Measurements from ENCODE around the gene LRIT2. TPM values are rescaled to one million over a fixed set of nuclear protein-coding genes. Genes with fewer than 3 reads are reported as not detected.

LRIT2 gene
- total RNA-seq, 1 donor: not detected

GRCh38 chr10:84200537-84201243, 24.7 kb downstream of the LRIT2 start:
- H2AFZ ChIP-seq (ENCODE audit: low read length): no peak overlapping the region
- TF ChIP-seq CTCF (IDR thresholded peaks at IDR 0.05; ENCODE audit: extremely low read depth, low read depth, low read length): no peak
- H4K20me1 ChIP-seq (ENCODE audit: insufficient read depth, low read length): no peaks in the 10 kb centered on the region
- H3K4me1 ChIP-seq (ENCODE audit: insufficient read depth, low read length): no peaks in the 10 kb centered on the region
- no peak for DNase-seq (ENCODE audit: insufficient read length, low spot score, missing footprints)
- no peak overlapping the region for H3K4me3 ChIP-seq (ENCODE audit: insufficient read depth, low read length)
- no peaks in the 10 kb centered on the region for H3K36me3 ChIP-seq (ENCODE audit: insufficient read depth, low read length)
- H3K27ac ChIP-seq (ENCODE audit: low read depth, low read length): no peak overlapping the region
- no peak overlapping the region for H3K4me2 ChIP-seq (ENCODE audit: insufficient read depth, low read length)
- no peaks in the 10 kb centered on the region for H3K79me2 ChIP-seq (ENCODE audit: insufficient read depth, low read length)
- H3K27me3 ChIP-seq (ENCODE audit: insufficient read depth, low read length): peaks cover 5% of the 10 kb centered on the region
- no peaks in the 10 kb centered on the region for H3K9me3 ChIP-seq (ENCODE audit: low read depth, low read length)

GRCh38 chr10:84198206-84198915, 27.0 kb downstream of the LRIT2 start:
- no peak for TF ChIP-seq CTCF (IDR thresholded peaks at IDR 0.05; ENCODE audit: extremely low read depth, low read depth, low read length)
- peaks cover 26% of the 10 kb centered on the region for H3K27me3 ChIP-seq (ENCODE audit: insufficient read depth, low read length)
- no peak overlapping the region for H2AFZ ChIP-seq (ENCODE audit: low read length)
- no peaks in the 10 kb centered on the region for H3K4me1 ChIP-seq (ENCODE audit: insufficient read depth, low read length)
- H3K4me3 ChIP-seq (ENCODE audit: insufficient read depth, low read length): no peak overlapping the region
- H4K20me1 ChIP-seq (ENCODE audit: insufficient read depth, low read length): no peaks in the 10 kb centered on the region
- no peaks in the 10 kb centered on the region for H3K36me3 ChIP-seq (ENCODE audit: insufficient read depth, low read length)
- no peaks in the 10 kb centered on the region for H3K9me3 ChIP-seq (ENCODE audit: low read depth, low read length)
- H3K4me2 ChIP-seq (ENCODE audit: insufficient read depth, low read length): no peak overlapping the region
- H3K27ac ChIP-seq (ENCODE audit: low read depth, low read length): no peak overlapping the region
- DNase-seq (ENCODE audit: insufficient read length, low spot score, missing footprints): no peak
- no peaks in the 10 kb centered on the region for H3K79me2 ChIP-seq (ENCODE audit: insufficient read depth, low read length)

- Histone ChIP-seq H3K4me3 (ENCODE audit: insufficient read depth, low read length) (no peak overlapping the region), H3K9me3 (ENCODE audit: low read depth, low read length) (no peaks in the 10 kb centered on the region), H4K20me1 (ENCODE audit: insufficient read depth, low read length) (no peaks in the 10 kb centered on the region), H3K27ac (ENCODE audit: low read depth, low read length) (no peak overlapping the region), H2AFZ (ENCODE audit: low read length) (no peak overlapping the region), H3K4me1 (ENCODE audit: insufficient read depth, low read length) (no peaks in the 10 kb centered on the region), H3K27me3 (ENCODE audit: insufficient read depth, low read length) (peaks cover 30% of the 10 kb centered on the region), H3K79me2 (ENCODE audit: insufficient read depth, low read length) (no peaks in the 10 kb centered on the region), H3K36me3 (ENCODE audit: insufficient read depth, low read length) (no peaks in the 10 kb centered on the region), H3K4me2 (ENCODE audit: insufficient read depth, low read length) (no peak overlapping the region)
- TF ChIP-seq CTCF (IDR thresholded peaks at IDR 0.05; ENCODE audit: extremely low read depth, low read depth, low read length): no peak
- no peak for DNase-seq (ENCODE audit: insufficient read length, low spot score, missing footprints)
Measured at GRCh38 chr10:84197643-84198042, 27.7 kb downstream of the LRIT2 start.

- H3K9me3 ChIP-seq (ENCODE audit: low read depth, low read length): no peaks in the 10 kb centered on the region
- H3K36me3 ChIP-seq (ENCODE audit: insufficient read depth, low read length): no peaks in the 10 kb centered on the region
- DNase-seq (ENCODE audit: insufficient read length, low spot score, missing footprints): no peak
- no peaks in the 10 kb centered on the region for H4K20me1 ChIP-seq (ENCODE audit: insufficient read depth, low read length)
- H2AFZ ChIP-seq (ENCODE audit: low read length): no peak overlapping the region
- no peaks in the 10 kb centered on the region for H3K4me1 ChIP-seq (ENCODE audit: insufficient read depth, low read length)
- H3K27me3 ChIP-seq (ENCODE audit: insufficient read depth, low read length): peaks cover 30% of the 10 kb centered on the region
- no peak overlapping the region for H3K27ac ChIP-seq (ENCODE audit: low read depth, low read length)
- no peak overlapping the region for H3K4me2 ChIP-seq (ENCODE audit: insufficient read depth, low read length)
- no peak for TF ChIP-seq CTCF (IDR thresholded peaks at IDR 0.05; ENCODE audit: extremely low read depth, low read depth, low read length)
- H3K79me2 ChIP-seq (ENCODE audit: insufficient read depth, low read length): no peaks in the 10 kb centered on the region
- H3K4me3 ChIP-seq (ENCODE audit: insufficient read depth, low read length): no peak overlapping the region
Measured at GRCh38 chr10:84196941-84197340, 28.4 kb downstream of the LRIT2 start.

Data from osteoblast (primary cell).